GM18498 (cell line): Measurements from ENCODE around the gene LFNG.
"Not testable (repeated sequence)": the region's sequence is repeated elsewhere in the genome, so short reads cannot be mapped to it uniquely, and the experiment has no call there.

Experiments
- ATAC-seq: cut with Tn5 transposase; IDR thresholded peaks from one replicate; pipeline ENCODE4 v1.9.1; 2021; ENCODE audit warnings: mild to moderate bottlenecking, moderate library complexity; ENCODE audit not compliant: unreplicated experiment

LFNG gene

GRCh38 chr7:2527505-2528467 lies 8.2 kb downstream of the LFNG start:
- ATAC-seq: no peak

- no peak for ATAC-seq
These were observed 9.0 kb downstream of the LFNG start for GRCh38 chr7:2528481-2529095.

- peak; percentile 42 for ATAC-seq
These were observed 9.8 kb downstream of the LFNG start for GRCh38 chr7:2529161-2530070.

- peak; percentile 56 for ATAC-seq
These were observed 10.8 kb downstream of the LFNG start for GRCh38 chr7:2530071-2530987.

- ATAC-seq: not testable (repeated sequence)
These were observed 11.6 kb downstream of the LFNG start for GRCh38 chr7:2530994-2531795.

GRCh38 chr7:2531796-2532110 lies 12.2 kb downstream of the LFNG start:
- ATAC-seq: not testable (repeated sequence)

GRCh38 chr7:2532199-2532772 lies 12.7 kb downstream of the LFNG start:
- not testable (repeated sequence) for ATAC-seq

GRCh38 chr7:2532816-2533215 lies 13.2 kb downstream of the LFNG start:
- ATAC-seq: not testable (repeated sequence)

GRCh38 chr7:2533566-2533965 lies 14.0 kb downstream of the LFNG start:
- ATAC-seq: not testable (repeated sequence)

- ATAC-seq: not testable (repeated sequence)
These were observed 14.6 kb downstream of the LFNG start for GRCh38 chr7:2534214-2534613.

- not testable (repeated sequence) for ATAC-seq
These were observed 16.5 kb downstream of the LFNG start for GRCh38 chr7:2535872-2536627.

- ATAC-seq: no peak
These were observed 18.6 kb downstream of the LFNG start for GRCh38 chr7:2537981-2538851.

GRCh38 chr7:2539031-2539911 lies 19.7 kb downstream of the LFNG start:
- no peak for ATAC-seq

GRCh38 chr7:2540133-2540532 lies 20.6 kb downstream of the LFNG start:
- ATAC-seq: no peak

GRCh38 chr7:2540641-2541051 lies 21.1 kb downstream of the LFNG start:
- ATAC-seq: no peak

- no peak for ATAC-seq
These were observed 21.9 kb downstream of the LFNG start for GRCh38 chr7:2541291-2542010.
